ENCODE data around the gene IL10RB. TPM values are rescaled to one million over a fixed set of nuclear protein-coding genes. Genes with fewer than 3 reads are reported as not detected.
A peak's percentile ranks its signal among the peaks of the same experiment; 100 is the strongest.

The IL10RB gene
- total and polyA plus RNA-seq, 2 donors (not counting 1 experiment from before 2014, with no cell fraction given): 29.3 to 32.5 TPM

- H3K4me2 ChIP-seq (replicated peaks; ENCODE audit: low read depth, low read length, poor library complexity, severe bottlenecking): peak overlapping the region; percentile 89
- H3K4me3 ChIP-seq (ENCODE audit: control extremely low read depth in 1 of 5, extremely low read depth in 1 of 5, insufficient read depth in 1 of 5, low read depth in 2 of 5, low read length in 4 of 5): peak overlapping the region; percentile 83 to 98 (median 97)
- Mint-ChIP-seq H3K27me3 (no peaks in the 10 kb centered on the region), H3K27ac (no peak overlapping the region), H3K4me3 (no peak overlapping the region), H3K4me1 (peaks cover 38% of the 10 kb centered on the region), H3K9me3 (ENCODE audit: insufficient read depth) (no peaks in the 10 kb centered on the region)
- peaks cover 0 to 6% of the 10 kb centered on the region in 2 experiments for H3K36me3 ChIP-seq (replicated peaks in 1 of 2; ENCODE audit: control extremely low read depth in 1 of 2, control insufficient read depth in 1 of 2, extremely low read depth in 1 of 2, insufficient read depth in 2 of 2, low read length in 1 of 2)
- WGBS (ENCODE audit: insufficient coverage): under 1% methylated on average over 20 of the region's 28 CpGs
- peak; percentile 88 for DNase-seq
- H3K9me3 ChIP-seq (ENCODE audit: control extremely low read depth in 1 of 3, control insufficient read depth in 2 of 3, insufficient read depth in 1 of 3, low read length in 2 of 3): no peaks in the 10 kb centered on the region
- H3K27me3 ChIP-seq (replicated peaks in 1 of 4; ENCODE audit: control extremely low read depth in 1 of 4, control insufficient read depth in 3 of 4, insufficient read depth in 4 of 4, low read length in 3 of 4): no peaks in the 10 kb centered on the region
- ATAC-seq (ENCODE audit: low read depth): peak; percentile 40
- peak overlapping the region; percentile 97 for H3K9ac ChIP-seq (ENCODE audit: low read length)
- TF ChIP-seq CTCF (IDR thresholded peaks at IDR 0.05) (no peak), EZH2 (IDR thresholded peaks at IDR 0.05; ENCODE audit: borderline replicate concordance, insufficient read depth, low read depth, low read length, poor library complexity, severe bottlenecking) (no peak)
- H2AFZ ChIP-seq (ENCODE audit: insufficient read depth, low read depth, low read length, poor library complexity, severe bottlenecking): peak overlapping the region; percentile 92
- peaks cover 13% of the 10 kb centered on the region for H4K20me1 ChIP-seq (ENCODE audit: control insufficient read depth, insufficient read depth, low read length, poor library complexity, severe bottlenecking)
- H3K4me1 ChIP-seq (ENCODE audit: control insufficient read depth in 2 of 2, insufficient read depth in 2 of 2, low read length in 2 of 2): peaks cover 37 to 44% of the 10 kb centered on the region in 2 donors
- H3K27ac ChIP-seq (ENCODE audit: low read length in 2 of 2): peak overlapping the region; percentile 91 to 97
- POLR2A ChIA-PET: interaction anchor here (0.6 to 1.8 kb wide), 24 partner anchors 9 to 554 kb away, joined by 3 to 25 read pairs (median 4); partner anchors contain the start of genes IL10RB, PAXBP1 and TMEM50B
- peaks cover 61% of the 10 kb centered on the region for H3K79me2 ChIP-seq (ENCODE audit: control insufficient read depth, insufficient read depth, low read length)
- CTCF ChIA-PET: interaction anchor here (0.8 to 2.4 kb wide), 21 partner anchors 14 to 154 kb away, joined by 3 to 36 read pairs (median 6); partner anchors contain the start of genes IFNGR2, IL10RB and TMEM50B
- intact Hi-C loops (cut with micrococcal nuclease): loop anchor here (1.0 to 10.0 kb wide), 9 partner anchors 36 to 711 kb away; partner anchors contain the start of genes CFAP298, GART, IL10RB and PAXBP1
These were observed 59.3 kb downstream of the IL10RB start for GRCh38 chr21:33325222-33326067.
